Astrocyte (in vitro differentiated cells and primary cell): ENCODE data around the gene DZIP3. TPM values are rescaled to one million over a fixed set of nuclear protein-coding genes. Genes with fewer than 3 reads are reported as not detected.

Experiments used
- DNase-seq: peaks from one replicate; pipeline ENCODE4 v3.0.0-alpha.2; 2010; ENCODE audit warnings: low read depth
- FAIRE-seq: peaks from 2 replicates; lab custom pipeline; 2011; peaks lifted over from hg19 to GRCh38; lab: Jason Lieb, UNC
- H2AFZ ChIP-seq: 2 replicates; pipeline ENCODE4 v1.6.0; 2012; ENCODE audit warnings: low read depth, low read length, inconsistent platforms
- H3K27ac ChIP-seq: 2 replicates; pipeline ENCODE4 v1.5.1; 2011; ENCODE audit warnings: low read depth, low read length, inconsistent platforms
- H3K27me3 ChIP-seq: 2 replicates; pipeline ENCODE4 v1.6.0; 2011; ENCODE audit warnings: low read length, inconsistent platforms; ENCODE audit not compliant: insufficient read depth
- H3K36me3 ChIP-seq: 2 replicates; pipeline ENCODE4 v1.5.1; 2011; ENCODE audit warnings: low read length, inconsistent platforms; ENCODE audit not compliant: insufficient read depth
- H3K4me1 ChIP-seq: 2 replicates; pipeline ENCODE4 v1.5.1; 2011; ENCODE audit warnings: low read length, inconsistent platforms; ENCODE audit not compliant: insufficient read depth
- H3K4me2 ChIP-seq: 2 replicates; pipeline ENCODE4 v1.6.0; 2012; ENCODE audit warnings: low read length, inconsistent platforms
- H3K4me3 ChIP-seq: 2 replicates; pipeline ENCODE4 v1.5.1; 2011; ENCODE audit warnings: low read depth, mild to moderate bottlenecking, low read length, inconsistent platforms; ENCODE audit not compliant: insufficient read depth
- H3K79me2 ChIP-seq: 2 replicates; pipeline ENCODE4 v1.6.0; 2012; ENCODE audit warnings: mild to moderate bottlenecking, low read length, inconsistent platforms; ENCODE audit not compliant: insufficient read depth
- H3K9ac ChIP-seq: 2 replicates; pipeline ENCODE4 v1.6.0; 2012; ENCODE audit warnings: mild to moderate bottlenecking, low read length, inconsistent platforms
- H3K9me3 ChIP-seq: 2 replicates; pipeline ENCODE4 v1.5.1; 2012; ENCODE audit warnings: low read depth, mild to moderate bottlenecking, low read length, inconsistent platforms; ENCODE audit not compliant: insufficient read depth
- H4K20me1 ChIP-seq: 2 replicates; pipeline ENCODE4 v1.6.0; 2012; ENCODE audit warnings: low read length, inconsistent platforms; ENCODE audit not compliant: insufficient read depth
- H3K27ac Mint-ChIP-seq: one replicate; pipeline ENCODE4 v1.8.0; 2021; ENCODE audit warnings: mild to moderate bottlenecking, mixed read lengths; ENCODE audit not compliant: unreplicated experiment
- H3K27me3 Mint-ChIP-seq: one replicate; pipeline ENCODE4 v1.8.0; 2021; ENCODE audit warnings: low read depth, mixed read lengths; ENCODE audit not compliant: unreplicated experiment
- H3K36me3 Mint-ChIP-seq: one replicate; pipeline ENCODE4 v1.8.0; 2021; ENCODE audit warnings: low read depth, mixed read lengths; ENCODE audit not compliant: unreplicated experiment
- H3K4me1 Mint-ChIP-seq: one replicate; pipeline ENCODE4 v1.8.0; 2021; ENCODE audit warnings: low read depth, mixed read lengths; ENCODE audit not compliant: unreplicated experiment
- H3K4me3 Mint-ChIP-seq: one replicate; pipeline ENCODE4 v1.8.0; 2021; ENCODE audit warnings: mild to moderate bottlenecking, moderate library complexity, mixed read lengths; ENCODE audit not compliant: unreplicated experiment
- H3K9me3 Mint-ChIP-seq: one replicate; pipeline ENCODE4 v1.8.0; 2021; ENCODE audit warnings: mild to moderate bottlenecking, mixed read lengths; ENCODE audit not compliant: unreplicated experiment
- EZH2 ChIP-seq: IDR thresholded peaks from 2 replicates; pipeline ENCODE4 v1.6.1; 2012; ENCODE audit warnings: mild to moderate bottlenecking, low read length, inconsistent platforms; ENCODE audit not compliant: insufficient read depth
- total RNA-seq: library from RNA; stranded (reverse); gene quantifications from 2 replicates; pipeline ENCODE4 v1.2.1, GENCODE V29; 2021
- TF ChIP-seq, protein P1 (sequence below): IDR thresholded peaks from 2 replicates; pipeline ENCODE4 v1.5.1; 2011; ENCODE audit warnings: low read depth, mild to moderate bottlenecking, inconsistent platforms, low read length, moderate library complexity; ENCODE audit not compliant: insufficient read depth

Gene DZIP3
- total RNA-seq, 1 donor from 2014 or later = 12.9 TPM

GRCh38 chr3:108698461-108698860 is 108.9 kb downstream of the DZIP3 start:
- H4K20me1 ChIP-seq = no peaks in the 10 kb centered on the region
- H3K27ac Mint-ChIP-seq = no peak overlapping the region
- no peaks in the 10 kb centered on the region for H3K9me3 ChIP-seq
- no peak overlapping the region for H3K9ac ChIP-seq
- no peak for DNase-seq
- no peaks in the 10 kb centered on the region for H3K4me1 Mint-ChIP-seq
- no peak overlapping the region for H3K27ac ChIP-seq
- no peak overlapping the region for H2AFZ ChIP-seq
- H3K9me3 Mint-ChIP-seq = no peaks in the 10 kb centered on the region
- no peak for TF ChIP-seq EZH2
- TF ChIP-seq, protein P1, sequence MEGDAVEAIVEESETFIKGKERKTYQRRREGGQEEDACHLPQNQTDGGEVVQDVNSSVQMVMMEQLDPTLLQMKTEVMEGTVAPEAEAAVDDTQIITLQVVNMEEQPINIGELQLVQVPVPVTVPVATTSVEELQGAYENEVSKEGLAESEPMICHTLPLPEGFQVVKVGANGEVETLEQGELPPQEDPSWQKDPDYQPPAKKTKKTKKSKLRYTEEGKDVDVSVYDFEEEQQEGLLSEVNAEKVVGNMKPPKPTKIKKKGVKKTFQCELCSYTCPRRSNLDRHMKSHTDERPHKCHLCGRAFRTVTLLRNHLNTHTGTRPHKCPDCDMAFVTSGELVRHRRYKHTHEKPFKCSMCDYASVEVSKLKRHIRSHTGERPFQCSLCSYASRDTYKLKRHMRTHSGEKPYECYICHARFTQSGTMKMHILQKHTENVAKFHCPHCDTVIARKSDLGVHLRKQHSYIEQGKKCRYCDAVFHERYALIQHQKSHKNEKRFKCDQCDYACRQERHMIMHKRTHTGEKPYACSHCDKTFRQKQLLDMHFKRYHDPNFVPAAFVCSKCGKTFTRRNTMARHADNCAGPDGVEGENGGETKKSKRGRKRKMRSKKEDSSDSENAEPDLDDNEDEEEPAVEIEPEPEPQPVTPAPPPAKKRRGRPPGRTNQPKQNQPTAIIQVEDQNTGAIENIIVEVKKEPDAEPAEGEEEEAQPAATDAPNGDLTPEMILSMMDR = no peak
- no peaks in the 10 kb centered on the region for H3K27me3 Mint-ChIP-seq
- no peak overlapping the region for H3K4me2 ChIP-seq
- H3K4me1 ChIP-seq = no peaks in the 10 kb centered on the region
- no peaks in the 10 kb centered on the region for H3K36me3 ChIP-seq
- FAIRE-seq = no peak
- peaks cover 4% of the 10 kb centered on the region for H3K36me3 Mint-ChIP-seq
- no peaks in the 10 kb centered on the region for H3K79me2 ChIP-seq
- no peaks in the 10 kb centered on the region for H3K27me3 ChIP-seq
- no peak overlapping the region for H3K4me3 ChIP-seq
- H3K4me3 Mint-ChIP-seq = no peak overlapping the region

DNA sequence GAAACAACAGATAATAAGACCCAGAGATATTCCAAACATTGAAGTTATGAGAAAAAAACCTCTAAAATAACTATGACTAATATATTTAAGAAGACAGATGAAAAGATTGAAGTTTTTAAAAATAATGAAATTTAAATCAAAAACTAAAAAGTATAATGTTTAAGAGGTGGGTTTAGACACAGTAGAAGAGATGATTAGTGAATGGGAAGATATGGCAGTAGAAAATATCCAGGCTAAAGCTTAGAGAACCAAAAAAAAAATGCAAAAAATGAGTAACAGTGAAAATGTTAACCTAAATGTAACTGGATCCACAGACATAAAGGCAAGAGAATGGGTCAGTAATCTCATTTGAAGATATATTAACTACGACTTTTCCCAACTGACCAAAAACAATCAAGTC is 115.5 kb downstream of the DZIP3 start:
- Histone ChIP-seq H3K27me3 (no peaks in the 10 kb centered on the region), H3K9me3 (no peaks in the 10 kb centered on the region), H2AFZ (no peak overlapping the region), H3K27ac (no peak overlapping the region), H3K4me3 (no peak overlapping the region), H3K9ac (no peak overlapping the region), H4K20me1 (no peaks in the 10 kb centered on the region), H3K79me2 (no peaks in the 10 kb centered on the region), H3K36me3 (no peaks in the 10 kb centered on the region), H3K4me2 (no peak overlapping the region), H3K4me1 (no peaks in the 10 kb centered on the region)
- Mint-ChIP-seq H3K27me3 (no peaks in the 10 kb centered on the region), H3K4me3 (no peak overlapping the region), H3K36me3 (no peaks in the 10 kb centered on the region), H3K9me3 (peaks cover 7% of the 10 kb centered on the region), H3K27ac (no peak overlapping the region), H3K4me1 (no peaks in the 10 kb centered on the region)
- FAIRE-seq (no peak), DNase-seq (no peak)
- TF ChIP-seq, protein P1 = no peak
- no peak for TF ChIP-seq EZH2

DNA sequence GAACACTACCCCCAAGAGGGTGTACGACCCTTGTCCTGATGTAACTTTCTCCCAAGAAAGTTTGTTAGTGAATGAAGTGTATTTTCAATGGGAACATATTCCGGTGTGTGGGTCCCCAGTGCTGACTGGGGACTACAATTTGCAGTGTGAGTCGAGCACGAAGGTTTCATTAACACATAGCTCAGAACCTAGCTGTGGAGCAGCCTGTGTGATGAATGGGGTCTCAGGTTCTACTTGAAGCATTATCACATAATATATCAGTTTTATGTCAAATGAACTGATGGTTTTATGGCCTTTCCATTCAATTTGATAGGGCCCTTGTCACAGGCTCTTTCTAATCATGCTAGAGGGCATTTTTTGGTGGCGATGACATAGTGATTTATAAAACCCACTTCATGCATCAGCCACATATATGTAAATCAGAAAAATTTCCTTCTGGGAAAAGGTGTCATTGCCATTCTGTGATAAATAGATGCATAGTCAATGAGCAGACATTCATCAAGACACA is 123.5 kb downstream of the DZIP3 start:
- Histone ChIP-seq H2AFZ (no peak overlapping the region), H3K4me1 (no peaks in the 10 kb centered on the region), H4K20me1 (no peaks in the 10 kb centered on the region), H3K36me3 (no peaks in the 10 kb centered on the region), H3K4me3 (no peak overlapping the region), H3K4me2 (no peak overlapping the region), H3K27ac (no peak overlapping the region), H3K9me3 (no peaks in the 10 kb centered on the region), H3K79me2 (no peaks in the 10 kb centered on the region), H3K9ac (no peak overlapping the region), H3K27me3 (no peaks in the 10 kb centered on the region)
- no peak for FAIRE-seq
- DNase-seq = no peak
- Mint-ChIP-seq H3K27me3 (no peaks in the 10 kb centered on the region), H3K4me1 (no peaks in the 10 kb centered on the region), H3K36me3 (no peaks in the 10 kb centered on the region), H3K4me3 (no peak overlapping the region), H3K9me3 (peaks cover 4% of the 10 kb centered on the region), H3K27ac (no peak overlapping the region)
- TF ChIP-seq, protein P1 = no peak
- TF ChIP-seq EZH2 = no peak
